Sigmoid colon (tissue), 3 donors: ENCODE results near the gene TBC1D8.

Source experiments
- POLR2A ChIP-seq, 2 donors: fragments of 450-650 bp; IDR thresholded peaks; one replicate each; pipeline ENCODE4 v1.6.1; 2016; ENCODE audit warnings: antibody characterized with exemption in 2 of 2, mild to moderate bottlenecking in 2 of 2, moderate library complexity in 2 of 2
- TF ChIP-seq, protein P1 (sequence below), 4 experiments: fragments of 450-650 bp in 3 of 4; fragments of 200-600 bp in 1 of 4; IDR thresholded peaks; one replicate each; pipeline ENCODE4 v1.5.1; 2016 to 2019; ENCODE audit warnings: antibody characterized with exemption in 4 of 4, mild to moderate bottlenecking in 3 of 4, moderate library complexity in 2 of 4

GRCh38 chr2:101197215-101197745 is 46.1 kb upstream of the TBC1D8 start:
- no peak for TF ChIP-seq POLR2A (IDR thresholded peaks at IDR 0.05)
- TF ChIP-seq, protein P1, sequence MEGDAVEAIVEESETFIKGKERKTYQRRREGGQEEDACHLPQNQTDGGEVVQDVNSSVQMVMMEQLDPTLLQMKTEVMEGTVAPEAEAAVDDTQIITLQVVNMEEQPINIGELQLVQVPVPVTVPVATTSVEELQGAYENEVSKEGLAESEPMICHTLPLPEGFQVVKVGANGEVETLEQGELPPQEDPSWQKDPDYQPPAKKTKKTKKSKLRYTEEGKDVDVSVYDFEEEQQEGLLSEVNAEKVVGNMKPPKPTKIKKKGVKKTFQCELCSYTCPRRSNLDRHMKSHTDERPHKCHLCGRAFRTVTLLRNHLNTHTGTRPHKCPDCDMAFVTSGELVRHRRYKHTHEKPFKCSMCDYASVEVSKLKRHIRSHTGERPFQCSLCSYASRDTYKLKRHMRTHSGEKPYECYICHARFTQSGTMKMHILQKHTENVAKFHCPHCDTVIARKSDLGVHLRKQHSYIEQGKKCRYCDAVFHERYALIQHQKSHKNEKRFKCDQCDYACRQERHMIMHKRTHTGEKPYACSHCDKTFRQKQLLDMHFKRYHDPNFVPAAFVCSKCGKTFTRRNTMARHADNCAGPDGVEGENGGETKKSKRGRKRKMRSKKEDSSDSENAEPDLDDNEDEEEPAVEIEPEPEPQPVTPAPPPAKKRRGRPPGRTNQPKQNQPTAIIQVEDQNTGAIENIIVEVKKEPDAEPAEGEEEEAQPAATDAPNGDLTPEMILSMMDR (IDR thresholded peaks at IDR 0.05): no peak
